HG03039 (cell line): ENCODE data around the gene DAND5.
"Not testable (repeated sequence)": the region's sequence is repeated elsewhere in the genome, so short reads cannot be mapped to it uniquely, and the experiment has no call there.

Source experiments
- ATAC-seq: cut with Tn5 transposase; IDR thresholded peaks from one replicate; pipeline ENCODE4 v1.9.1; 2021; ENCODE audit warnings: mild to moderate bottlenecking, moderate library complexity; ENCODE audit not compliant: unreplicated experiment

Gene DAND5

GRCh38 chr19:12965017-12965811 lies 4.2 kb upstream of the DAND5 start:
- ATAC-seq, result no peak

DNA sequence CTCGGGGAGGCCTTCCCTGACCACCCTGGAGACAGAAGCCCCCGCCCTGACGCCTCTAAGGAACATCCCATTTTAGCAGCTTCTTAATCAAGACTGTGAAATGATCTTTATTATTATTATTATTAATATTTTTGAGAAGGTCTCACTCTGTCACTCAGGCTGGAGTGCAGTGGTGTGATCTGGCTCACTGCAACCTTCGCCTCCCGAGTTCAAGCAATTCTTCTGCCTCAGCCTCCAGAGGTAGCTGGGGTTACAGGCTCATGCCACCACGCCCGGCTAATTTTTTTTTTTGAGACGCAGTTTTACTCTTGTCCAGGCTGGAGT lies 3.6 kb upstream of the DAND5 start:
- ATAC-seq, result no peak

- no peak for ATAC-seq
Observed at GRCh38 chr19:12967907-12968306, 1.5 kb upstream of the DAND5 start.

DNA sequence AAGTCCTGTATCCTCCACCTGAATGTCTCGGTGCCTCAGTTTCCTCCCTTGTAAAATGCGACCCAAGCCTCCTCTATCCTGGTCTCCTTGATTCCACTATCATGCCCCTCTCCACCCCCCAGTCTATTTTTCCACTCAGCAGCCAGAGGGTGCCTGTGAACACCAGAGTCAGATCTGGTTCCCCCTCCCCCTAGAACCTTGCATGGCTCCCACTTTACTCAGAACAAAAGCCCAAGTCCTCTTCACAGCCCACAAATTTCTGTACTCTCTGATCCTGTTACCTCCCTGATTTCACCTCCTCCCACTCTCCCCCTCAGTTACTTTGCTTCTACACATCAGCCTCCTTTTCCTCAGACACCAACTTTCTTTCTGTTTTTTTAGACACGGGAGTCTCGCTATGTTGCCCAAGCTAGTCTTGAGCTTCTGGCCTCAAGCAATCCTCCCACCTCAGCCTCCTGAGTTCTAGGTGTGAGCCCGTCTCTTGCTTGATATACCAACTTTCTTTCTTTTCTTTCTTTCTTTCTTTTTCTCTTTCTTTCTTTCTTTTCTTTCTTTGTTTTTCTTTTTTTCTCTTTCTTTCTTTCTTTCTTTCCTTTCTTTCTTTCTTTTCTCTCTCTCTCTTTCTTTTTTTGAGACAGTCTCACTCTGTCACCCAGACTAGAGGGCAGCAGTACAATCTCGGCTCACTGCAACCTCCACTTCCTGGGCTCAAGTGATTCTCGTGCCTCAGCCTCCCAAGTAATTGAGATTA lies 869 bp downstream of the DAND5 start:
- ATAC-seq, result no peak

- no peak for ATAC-seq
Observed at GRCh38 chr19:12973236-12973635, 3.9 kb downstream of the DAND5 start.

- no peak for ATAC-seq
Observed at GRCh38 chr19:12974301-12975220, 5.2 kb downstream of the DAND5 start.

- ATAC-seq, result no peak
Observed at GRCh38 chr19:12975221-12975741, 5.9 kb downstream of the DAND5 start.

- not testable (repeated sequence) for ATAC-seq
Observed at GRCh38 chr19:12976109-12976508, 6.7 kb downstream of the DAND5 start.

GRCh38 chr19:12979974-12980373 lies 10.6 kb downstream of the DAND5 start:
- ATAC-seq, result no peak

GRCh38 chr19:12982648-12983047 lies 13.3 kb downstream of the DAND5 start:
- ATAC-seq, result no peak

DNA sequence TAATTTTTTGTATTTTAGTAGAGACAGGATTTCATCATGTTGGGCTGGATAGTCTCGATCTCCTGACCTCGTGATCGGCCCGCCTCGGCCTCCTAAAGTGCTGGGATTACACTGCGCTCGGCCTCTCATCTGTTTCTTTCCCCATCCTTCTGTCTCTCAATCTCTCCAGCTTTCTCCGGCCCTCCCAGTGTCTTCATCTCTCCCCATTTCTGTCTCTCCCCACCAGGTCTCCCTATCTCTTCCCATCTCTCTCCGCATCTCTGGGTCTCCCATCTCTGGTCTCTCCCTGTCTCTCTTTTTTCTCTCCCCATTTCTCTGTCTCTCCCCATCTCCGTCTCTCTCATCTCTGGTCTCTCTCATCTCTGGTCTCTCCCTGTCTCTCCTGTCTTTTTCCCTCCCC lies 13.7 kb downstream of the DAND5 start:
- no peak for ATAC-seq

- ATAC-seq, result no peak
Observed at GRCh38 chr19:12983542-12984142, 14.3 kb downstream of the DAND5 start.

DNA sequence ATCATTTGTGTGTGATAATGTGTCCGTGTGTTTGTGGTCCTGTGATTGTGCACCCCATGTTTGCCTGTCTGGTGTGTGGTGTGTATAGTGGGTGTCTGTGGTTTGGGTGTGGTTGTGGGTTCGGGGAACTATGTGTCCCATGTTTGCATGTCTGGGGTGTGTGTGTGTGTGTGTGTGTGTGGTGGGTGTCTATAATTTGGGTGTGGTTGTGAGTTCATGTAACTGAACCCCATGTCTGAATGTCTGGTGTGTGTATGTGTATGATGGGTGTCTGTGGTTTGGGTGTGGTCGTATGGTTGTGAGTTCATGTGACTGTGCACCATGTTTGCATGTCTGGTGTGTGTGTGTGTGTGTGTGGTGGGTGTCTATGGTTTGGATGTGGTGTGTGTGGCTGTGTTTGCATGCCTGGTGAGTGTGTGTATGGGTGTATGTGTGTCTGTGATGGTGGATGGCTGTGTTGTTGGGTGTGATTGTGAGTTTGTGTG lies 14.8 kb downstream of the DAND5 start:
- no peak for ATAC-seq

GRCh38 chr19:12984683-12985048 lies 15.3 kb downstream of the DAND5 start:
- no peak for ATAC-seq

DNA sequence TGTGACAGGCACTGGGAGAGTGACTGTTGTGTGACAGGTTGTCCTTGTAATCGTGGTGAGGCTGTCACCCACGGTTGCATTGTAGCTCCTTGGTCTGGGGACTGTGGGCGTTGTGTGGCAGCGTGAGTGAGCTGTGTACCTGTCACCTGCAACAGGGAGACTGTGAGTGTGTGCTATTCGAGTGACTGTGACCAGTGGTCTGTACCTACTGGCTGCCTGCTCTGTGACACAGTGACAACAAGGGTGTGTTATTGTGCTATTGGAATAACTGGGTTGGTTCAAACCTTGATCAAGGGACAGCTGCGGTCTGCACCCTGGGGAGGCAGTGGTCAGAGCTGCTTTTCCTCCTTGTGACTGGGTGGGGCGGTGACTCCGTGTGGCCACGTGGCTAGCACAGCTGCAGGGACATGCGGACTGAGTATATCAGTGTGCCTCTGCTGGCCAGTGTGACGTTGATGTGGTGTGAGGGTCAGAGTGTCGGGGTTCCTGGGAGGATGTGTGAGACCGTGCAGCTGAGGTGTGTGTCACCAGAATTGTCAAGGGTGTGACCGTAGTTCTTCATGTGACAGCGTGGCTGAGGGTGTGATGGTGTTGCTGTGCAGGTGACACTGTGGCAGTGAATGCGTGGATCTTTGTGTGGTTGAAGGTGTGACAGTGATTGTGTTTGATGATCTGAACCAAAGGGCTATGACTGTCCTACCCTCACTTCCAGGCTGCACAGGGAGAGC lies 15.8 kb downstream of the DAND5 start:
- ATAC-seq, result no peak

GRCh38 chr19:12986726-12987125 lies 17.4 kb downstream of the DAND5 start:
- no peak for ATAC-seq

- no peak for ATAC-seq
Observed at GRCh38 chr19:12987190-12987589, 17.8 kb downstream of the DAND5 start.

DNA sequence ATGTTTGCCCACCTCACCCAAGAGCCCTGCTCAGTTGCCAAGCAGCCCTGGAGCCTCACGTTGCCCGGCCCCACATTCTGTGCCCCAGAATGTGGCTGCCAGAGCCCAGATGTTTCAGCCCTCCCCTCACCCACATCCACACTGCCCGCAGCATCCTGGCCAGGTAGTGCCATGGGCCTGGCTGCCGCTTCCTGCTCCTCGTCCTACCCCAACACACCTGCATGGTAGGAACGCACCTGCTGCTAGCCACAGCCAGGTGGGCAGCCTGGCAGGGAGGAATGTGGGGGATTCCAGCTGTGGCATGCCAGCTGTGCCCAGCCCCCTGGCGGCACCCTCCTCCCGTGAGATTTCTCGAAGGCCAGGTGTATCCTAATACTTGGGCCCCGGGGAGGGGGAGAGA lies 18.4 kb downstream of the DAND5 start:
- no peak for ATAC-seq

- ATAC-seq, result no peak
Observed at GRCh38 chr19:12990431-12990830, 21.1 kb downstream of the DAND5 start.

GRCh38 chr19:12990853-12991252 lies 21.5 kb downstream of the DAND5 start:
- ATAC-seq, result no peak
